Duodenal mucosa (tissue), 2 donors: ENCODE results near the gene ALKBH6.
"Not testable (repeated sequence)": the region's sequence is repeated elsewhere in the genome, so short reads cannot be mapped to it uniquely, and the experiment has no call there.

ENCODE experiments used
- H3K27ac ChIP-seq: one replicate; pipeline ENCODE4 v1.7.0; 2013; ENCODE audit warnings: low read depth, low read length
- H3K27me3 ChIP-seq, 2 donors: one replicate each; pipeline ENCODE4 v1.7.0; 2013; ENCODE audit warnings: low read length in 2 of 2, control low read depth in 1 of 2; ENCODE audit not compliant: insufficient read depth in 2 of 2, control insufficient read depth in 1 of 2
- H3K36me3 ChIP-seq, 2 donors: one replicate each; pipeline ENCODE4 v1.7.0; 2013; ENCODE audit warnings: low read length in 2 of 2, control low read depth in 1 of 2; ENCODE audit not compliant: insufficient read depth in 2 of 2, control insufficient read depth in 1 of 2
- H3K4me1 ChIP-seq, 2 donors: one replicate each; pipeline ENCODE4 v1.7.0; 2013; ENCODE audit warnings: low read length in 2 of 2, control low read depth in 1 of 2; ENCODE audit not compliant: insufficient read depth in 2 of 2, control insufficient read depth in 1 of 2
- H3K4me3 ChIP-seq, 2 donors: one replicate each; pipeline ENCODE4 v1.7.0; 2013; ENCODE audit warnings: low read length in 2 of 2, low read depth in 1 of 2
- H3K9ac ChIP-seq, 2 donors: one replicate each; pipeline ENCODE4 v1.7.0; 2013; ENCODE audit warnings: low read length in 2 of 2, low read depth in 1 of 2
- H3K9me3 ChIP-seq, 2 donors: one replicate each; pipeline ENCODE4 v1.7.0; 2013; ENCODE audit warnings: low read length in 2 of 2, control low read depth in 1 of 2; ENCODE audit not compliant: control insufficient read depth in 1 of 2

The ALKBH6 gene

DNA sequence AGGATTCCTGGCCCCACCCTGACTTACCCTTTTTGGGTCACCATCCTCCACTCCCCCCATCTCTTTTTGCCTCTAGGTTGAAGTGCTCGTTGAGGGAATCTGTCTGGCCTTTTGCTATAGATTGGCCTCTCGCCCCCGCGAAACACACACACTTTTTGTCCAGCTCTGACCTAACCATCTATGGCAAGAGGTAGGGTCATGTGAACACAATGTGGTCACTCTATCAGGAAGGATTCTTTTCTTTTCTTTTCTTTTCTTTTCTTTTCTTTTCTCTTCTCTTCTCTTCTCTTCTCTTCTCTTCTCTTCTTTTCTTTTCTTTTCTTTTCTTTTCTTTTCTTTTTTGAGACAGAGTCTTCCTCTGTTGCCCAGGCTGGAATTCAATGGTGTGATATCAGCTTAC, 33.0 kb downstream of the ALKBH6 start:
- peaks cover 10 to 18% of the 10 kb centered on the region in 2 donors for H3K27me3 ChIP-seq

DNA sequence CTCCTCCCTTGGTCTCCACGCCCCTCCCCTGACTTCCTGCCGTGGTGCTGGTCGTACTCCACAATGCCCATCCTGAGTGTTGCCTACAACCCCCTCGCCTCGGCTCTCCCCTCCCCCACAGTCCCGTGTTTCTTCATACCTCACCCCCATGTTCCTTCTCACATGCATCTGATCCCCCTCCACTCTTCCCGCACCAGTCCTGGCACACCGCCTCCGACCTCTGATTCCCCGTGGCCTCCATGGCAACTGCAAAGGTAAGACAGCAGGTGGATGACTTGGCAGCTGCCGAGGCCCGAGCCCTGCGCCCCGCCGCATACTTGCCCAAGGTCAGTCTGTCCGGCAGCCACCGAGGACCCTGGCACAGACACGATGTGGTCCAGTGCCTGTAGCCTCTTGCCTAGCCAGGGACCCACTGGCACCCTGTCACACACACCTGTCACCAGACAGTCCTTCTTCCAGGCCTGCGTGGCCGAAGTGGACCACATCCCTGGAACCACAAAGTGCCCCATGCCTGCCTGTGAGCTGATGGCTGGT, 35.1 kb downstream of the ALKBH6 start:
- H3K4me3 ChIP-seq: no peak overlapping the region
- peaks cover 0 to 12% of the 10 kb centered on the region in 2 donors for H3K27me3 ChIP-seq
- no peaks in the 10 kb centered on the region for H3K9me3 ChIP-seq
- no peaks in the 10 kb centered on the region for H3K4me1 ChIP-seq
- no peak overlapping the region for H3K27ac ChIP-seq
- H3K36me3 ChIP-seq: no peaks in the 10 kb centered on the region
- H3K9ac ChIP-seq: no peak overlapping the region

More for the DNA sequence above, 33.0 kb downstream of the ALKBH6 start:
- H3K9me3 ChIP-seq, H3K4me3 ChIP-seq, H3K4me1 ChIP-seq, H3K36me3 ChIP-seq, H3K27ac ChIP-seq, H3K9ac ChIP-seq: not testable (repeated sequence)

DNA sequence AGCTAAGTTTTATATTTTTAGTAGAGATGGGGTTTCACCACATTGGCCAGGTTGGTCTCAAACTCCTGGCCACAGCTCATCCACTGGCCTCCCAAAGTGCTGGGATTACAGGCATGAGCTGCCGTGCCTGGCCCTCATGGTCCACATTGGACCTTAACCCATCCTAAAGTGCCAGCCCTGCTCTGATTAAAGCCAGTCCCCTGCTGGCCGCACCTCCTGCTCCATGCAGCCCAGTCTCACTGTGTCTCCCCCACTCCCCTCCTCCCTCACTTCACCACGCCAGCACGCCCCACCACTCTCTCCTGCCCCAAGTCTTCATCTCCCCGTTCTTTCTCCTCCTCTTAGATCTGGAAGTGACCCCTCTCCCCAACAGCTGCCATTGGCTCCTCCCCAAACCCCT, 35.7 kb downstream of the ALKBH6 start:
- H3K4me1 ChIP-seq: no peaks in the 10 kb centered on the region
- H3K9me3 ChIP-seq: no peaks in the 10 kb centered on the region
- H3K36me3 ChIP-seq: no peaks in the 10 kb centered on the region
- no peak overlapping the region for H3K4me3 ChIP-seq
- no peak overlapping the region for H3K27ac ChIP-seq
- H3K27me3 ChIP-seq: peaks cover 0 to 12% of the 10 kb centered on the region in 2 donors
- H3K9ac ChIP-seq: no peak overlapping the region

DNA sequence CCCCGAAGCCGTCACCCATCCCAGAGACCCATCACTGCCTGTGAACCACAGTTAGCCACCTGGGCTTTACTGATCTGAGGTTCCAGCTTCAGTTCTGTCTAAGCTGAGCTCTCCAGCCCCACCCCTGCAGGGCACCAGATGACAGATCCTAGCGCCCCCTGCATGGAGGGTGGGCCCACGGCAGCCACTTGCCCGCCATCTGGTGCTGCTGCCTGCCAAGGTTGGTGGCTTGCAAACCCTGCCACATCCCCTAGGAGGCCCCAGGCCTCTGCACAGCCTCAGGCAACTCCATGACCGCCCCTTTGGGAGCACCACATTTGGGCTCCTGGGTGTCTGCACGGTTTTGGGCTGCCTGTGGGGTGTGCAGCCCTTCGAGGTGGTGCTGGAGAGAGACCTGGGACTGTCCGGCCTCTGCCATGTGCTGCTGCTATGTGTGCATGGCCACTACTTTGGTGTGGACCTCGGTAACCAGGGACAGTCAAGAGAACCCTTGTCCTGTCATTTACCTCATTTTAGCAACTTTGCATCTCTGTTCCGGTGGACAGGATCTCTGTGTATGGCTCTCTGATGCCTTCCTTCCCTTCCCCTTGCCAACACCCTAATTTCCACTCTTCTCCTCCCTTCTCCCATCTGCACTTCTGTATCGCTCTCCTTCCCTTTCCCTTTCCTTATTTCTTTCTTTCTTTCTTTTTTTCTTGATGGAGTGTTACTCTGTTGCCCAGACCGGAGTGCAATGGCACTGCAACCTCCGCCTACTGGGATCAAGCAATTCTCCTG, 36.4 kb downstream of the ALKBH6 start:
- Histone ChIP-seq H3K4me1 (no peaks in the 10 kb centered on the region), H3K27me3 (peaks cover 0 to 12% of the 10 kb centered on the region in 2 donors), H3K27ac (no peak overlapping the region)

DNA sequence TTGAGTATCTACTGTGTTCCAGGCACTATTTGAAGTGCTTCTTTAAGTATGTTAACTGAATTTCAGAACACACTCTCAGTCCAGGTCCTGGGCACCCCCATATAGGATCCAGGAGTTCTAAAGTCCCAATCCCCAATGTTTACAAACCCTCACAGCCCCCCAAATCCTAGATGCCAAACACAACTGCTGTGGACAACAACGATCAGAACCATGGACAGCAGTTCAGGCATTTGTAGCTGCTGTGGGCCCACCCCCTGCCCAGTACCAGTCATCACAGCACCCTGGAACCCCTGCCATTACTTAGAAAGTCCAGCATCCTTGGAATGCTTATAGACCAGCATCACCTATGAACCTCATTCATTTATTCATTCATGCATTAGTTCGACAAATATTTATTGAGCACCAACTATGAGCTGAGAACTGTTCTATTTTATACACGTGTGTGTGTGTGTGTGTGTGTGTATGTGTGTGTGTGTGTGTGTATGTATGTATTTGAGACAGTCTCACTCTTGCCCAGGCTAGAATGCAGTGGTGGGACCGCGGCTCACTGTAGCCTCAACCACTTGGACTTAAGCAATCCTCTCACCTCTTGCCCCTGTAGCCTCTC, 38.3 kb downstream of the ALKBH6 start:
- Histone ChIP-seq H3K27me3 (peaks cover 0 to 12% of the 10 kb centered on the region in 2 donors), H3K4me3 (no peak overlapping the region), H3K27ac (no peak overlapping the region), H3K36me3 (no peaks in the 10 kb centered on the region), H3K4me1 (no peaks in the 10 kb centered on the region), H3K9me3 (no peaks in the 10 kb centered on the region), H3K9ac (no peak overlapping the region)

More for the DNA sequence above, 36.4 kb downstream of the ALKBH6 start:
- no peak overlapping the region for H3K9ac ChIP-seq
- no peaks in the 10 kb centered on the region for H3K36me3 ChIP-seq
- H3K9me3 ChIP-seq: no peaks in the 10 kb centered on the region
- H3K4me3 ChIP-seq: no peak overlapping the region

DNA sequence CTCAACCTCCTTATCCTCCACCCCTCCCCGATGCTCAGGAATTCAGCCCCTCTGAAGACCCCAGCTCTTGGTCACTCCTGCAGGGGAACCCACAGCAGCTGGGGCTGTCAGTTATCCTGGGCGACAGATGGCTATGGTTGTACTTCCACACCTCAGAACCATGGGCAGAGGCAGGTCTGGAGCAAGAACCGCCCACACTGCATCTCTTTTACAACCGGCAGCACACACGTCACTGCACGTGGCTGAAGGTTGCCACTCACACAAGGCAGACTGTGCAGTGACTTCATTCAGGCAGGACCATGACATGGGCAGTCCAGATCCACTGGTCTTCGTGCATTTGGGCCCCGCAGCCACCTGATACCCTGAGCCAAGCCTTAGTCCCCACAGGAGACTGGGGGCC, 40.5 kb downstream of the ALKBH6 start:
- Histone ChIP-seq H3K4me1 (no peaks in the 10 kb centered on the region), H3K9ac (no peak overlapping the region), H3K27me3 (peaks cover 0 to 5% of the 10 kb centered on the region in 2 donors), H3K9me3 (no peaks in the 10 kb centered on the region), H3K36me3 (no peaks in the 10 kb centered on the region), H3K27ac (no peak overlapping the region), H3K4me3 (no peak overlapping the region)

DNA sequence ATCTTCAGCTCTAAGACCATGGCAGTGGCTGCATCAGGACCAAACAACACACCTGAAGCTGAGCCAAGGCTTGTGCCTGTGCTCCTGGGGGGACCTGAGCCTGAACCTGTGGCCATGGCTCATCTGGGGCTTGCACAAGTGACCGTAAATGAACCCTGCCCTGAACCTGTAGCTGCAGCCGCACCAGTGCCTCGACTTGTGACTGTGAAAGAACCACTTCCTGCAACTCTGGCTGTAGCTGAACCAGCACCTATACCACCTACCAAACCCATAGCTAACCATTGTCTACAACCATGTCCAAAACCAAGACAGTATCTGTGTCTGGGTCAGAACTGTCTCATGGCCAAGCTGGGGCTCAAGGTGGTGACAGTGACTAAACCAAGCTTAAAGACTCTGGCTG, 47.2 kb downstream of the ALKBH6 start:
- H3K9ac ChIP-seq: no peak overlapping the region

DNA sequence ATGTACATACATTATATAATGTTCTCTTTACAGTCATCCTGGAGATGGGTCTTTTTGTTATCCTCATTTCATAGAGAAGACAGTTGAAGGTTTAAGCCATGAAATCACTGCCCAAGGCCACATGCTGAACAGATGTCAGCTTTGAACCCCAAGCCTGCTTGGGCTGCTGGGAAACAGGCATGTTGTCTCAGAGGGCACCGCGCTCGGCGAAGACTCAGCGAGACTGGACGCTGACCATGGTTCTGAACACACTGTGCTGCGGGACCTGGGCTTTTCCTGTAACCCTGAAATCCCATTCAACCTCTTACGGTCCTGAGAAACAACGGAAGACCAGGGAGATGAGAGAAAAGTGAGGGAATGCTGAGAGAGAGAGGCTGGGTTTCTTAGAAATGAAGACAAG, 50.5 kb downstream of the ALKBH6 start:
- Histone ChIP-seq H3K4me1 (no peaks in the 10 kb centered on the region), H3K27me3 (peaks cover 14 to 15% of the 10 kb centered on the region in 2 donors), H3K36me3 (no peaks in the 10 kb centered on the region), H3K27ac (no peak overlapping the region), H3K4me3 (no peak overlapping the region), H3K9me3 (no peaks in the 10 kb centered on the region), H3K9ac (no peak overlapping the region)

More for the DNA sequence above, 47.2 kb downstream of the ALKBH6 start:
- Histone ChIP-seq H3K4me3 (no peak overlapping the region), H3K9me3 (no peaks in the 10 kb centered on the region), H3K4me1 (no peaks in the 10 kb centered on the region), H3K27ac (no peak overlapping the region), H3K27me3 (peaks cover 0 to 9% of the 10 kb centered on the region in 2 donors), H3K36me3 (no peaks in the 10 kb centered on the region)

DNA sequence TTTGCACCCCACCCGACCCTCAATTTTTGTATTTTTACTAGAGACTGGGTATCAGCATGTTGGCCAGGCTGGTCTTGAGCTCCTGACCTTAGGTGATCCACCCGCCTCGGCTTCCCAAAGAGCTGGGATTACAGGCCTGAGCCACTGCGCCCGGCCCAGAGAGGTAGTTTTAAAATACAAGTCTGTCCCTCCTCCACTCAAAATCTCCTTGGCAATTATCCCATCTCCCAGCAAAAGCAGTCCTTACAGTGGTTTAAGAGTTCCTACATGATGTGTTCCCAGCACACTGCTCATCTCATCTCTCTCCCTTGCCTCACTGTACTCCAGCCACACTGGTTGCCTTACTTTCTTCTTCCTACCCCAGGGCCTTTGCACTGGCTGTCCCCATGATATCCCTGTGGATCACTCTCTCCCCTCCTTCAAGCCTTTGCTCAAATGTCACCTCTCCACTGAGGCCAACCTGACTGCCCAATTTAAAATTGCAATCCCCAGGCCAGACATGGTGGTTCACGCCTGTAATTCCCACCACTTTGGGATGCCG, 53.5 kb downstream of the ALKBH6 start:
- no peak overlapping the region for H3K4me3 ChIP-seq
- H3K4me1 ChIP-seq: no peaks in the 10 kb centered on the region
- H3K27ac ChIP-seq: no peak overlapping the region
- no peaks in the 10 kb centered on the region for H3K9me3 ChIP-seq
- no peaks in the 10 kb centered on the region for H3K36me3 ChIP-seq
- H3K9ac ChIP-seq: no peak overlapping the region
- H3K27me3 ChIP-seq: peaks cover 17 to 23% of the 10 kb centered on the region in 2 donors

DNA sequence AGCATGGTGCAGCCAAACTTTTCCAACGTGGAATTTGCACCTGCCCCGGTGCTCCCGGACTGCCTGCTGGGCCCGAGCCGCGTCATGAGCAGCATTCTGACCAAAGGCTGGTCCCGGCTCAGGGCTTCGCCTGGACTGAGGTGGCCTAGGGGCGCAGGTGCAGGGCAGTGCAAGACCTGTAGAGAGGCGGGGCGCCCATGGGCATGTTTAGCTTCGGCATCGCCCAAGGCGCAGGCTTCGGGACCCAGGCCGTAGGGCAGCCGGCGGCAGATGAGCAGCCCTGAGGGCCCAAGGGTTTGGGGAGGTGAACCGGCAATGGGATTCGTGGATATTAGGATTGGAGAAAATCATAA, 54.1 kb downstream of the ALKBH6 start:
- H3K27ac ChIP-seq: no peak overlapping the region
- peak overlapping the region in 1 of 2 donors; percentile 45 for H3K4me3 ChIP-seq
- H3K27me3 ChIP-seq: peaks cover 16 to 23% of the 10 kb centered on the region in 2 donors
- H3K36me3 ChIP-seq: no peaks in the 10 kb centered on the region
- H3K9ac ChIP-seq: no peak overlapping the region
- H3K9me3 ChIP-seq: no peaks in the 10 kb centered on the region
- no peaks in the 10 kb centered on the region for H3K4me1 ChIP-seq
